Jurkat, Clone E6-1 (cell line): ENCODE results near the gene PRMT7.
A peak's percentile ranks its signal among the peaks of the same experiment; 100 is the strongest.

ENCODE experiments used
- DNase-seq: peaks from one replicate; pipeline ENCODE4 v3.0.0-alpha.2; 2011; ENCODE audit warnings: low read depth, low spot score
- H3K4me3 ChIP-seq: 2 replicates; pipeline ENCODE4 v1.5.1; 2011; ENCODE audit warnings: mild to moderate bottlenecking, low read length, control low read depth, moderate library complexity

Gene PRMT7

DNA sequence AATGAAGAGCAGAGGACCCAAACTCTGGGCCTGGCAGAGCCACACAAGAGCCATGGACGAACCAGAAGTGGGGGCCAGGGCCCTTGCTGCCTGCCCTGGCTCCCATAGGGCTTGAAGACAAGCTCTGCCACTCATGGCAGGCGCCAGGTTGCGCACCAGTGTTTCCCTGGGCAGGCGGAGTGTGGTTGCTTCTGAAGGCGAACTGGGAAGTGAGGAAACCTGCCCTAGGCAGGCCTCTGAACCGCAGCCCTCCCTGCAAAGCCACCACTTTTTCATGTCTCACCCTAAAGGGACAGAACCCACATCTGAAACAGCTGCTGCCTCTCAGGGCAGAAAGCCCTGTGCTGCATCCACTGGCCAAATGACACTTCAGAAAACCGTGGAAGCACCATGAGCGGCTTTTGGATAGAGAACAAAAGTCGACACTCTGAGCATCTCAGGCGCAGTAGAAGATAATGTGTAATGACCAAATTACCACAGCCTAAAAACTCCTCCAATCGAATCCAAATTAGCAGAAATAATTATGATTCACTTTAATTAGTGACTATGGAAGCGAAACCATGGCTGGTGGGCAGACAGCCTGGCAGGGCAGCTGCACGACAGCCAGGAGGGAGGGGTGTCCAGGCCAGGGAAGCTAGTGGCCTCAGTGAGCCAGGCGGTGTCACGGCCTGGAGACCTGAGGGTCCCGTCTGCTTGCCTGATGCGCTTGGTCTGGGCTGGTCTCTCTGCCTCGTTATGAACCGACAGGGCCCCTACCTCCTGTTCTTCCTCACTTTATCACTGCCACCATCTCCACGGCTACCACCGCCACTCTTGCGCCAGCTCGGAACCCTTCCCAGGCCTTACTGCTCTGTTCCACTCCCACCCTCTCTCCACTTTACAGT, 59.1 kb downstream of the PRMT7 start:
- no peak overlapping the region for H3K4me3 ChIP-seq
- peak; percentile 81 for DNase-seq

DNA sequence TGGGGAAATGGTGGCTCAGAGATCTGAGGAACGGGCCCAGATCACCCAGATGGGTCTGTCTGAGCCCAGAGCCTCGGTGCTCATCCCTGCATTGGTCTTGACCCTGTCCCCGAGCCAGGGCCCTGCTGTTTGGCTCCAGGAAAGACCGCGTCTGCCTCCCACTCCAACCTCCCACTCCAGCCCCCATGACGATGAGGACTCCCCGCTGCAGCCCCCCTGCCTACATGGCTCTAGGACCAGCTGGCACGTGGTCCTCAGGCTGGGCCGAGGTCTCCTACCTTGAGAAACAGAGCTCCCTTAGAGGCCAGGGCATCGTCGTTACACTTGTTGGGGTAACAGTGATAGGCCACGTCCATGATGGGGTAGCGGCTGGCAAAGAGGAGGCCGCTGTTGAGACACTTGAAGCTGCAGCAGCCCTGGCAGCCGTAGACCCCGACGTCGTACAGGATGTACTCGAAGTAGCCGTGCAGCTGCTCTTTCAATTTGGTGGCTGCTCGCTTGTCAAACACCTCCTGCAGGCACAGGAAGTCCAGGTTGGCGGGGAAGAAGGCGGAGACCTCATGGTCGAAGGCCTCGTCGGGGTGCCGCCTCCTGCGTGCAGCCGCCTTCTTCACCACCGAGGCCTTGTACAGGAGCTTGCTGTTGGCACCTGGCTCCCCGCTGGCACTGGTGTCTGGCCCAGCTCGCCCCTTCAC, 59.9 kb downstream of the PRMT7 start:
- DNase-seq, result peak; percentile 51
- no peak overlapping the region for H3K4me3 ChIP-seq

DNA sequence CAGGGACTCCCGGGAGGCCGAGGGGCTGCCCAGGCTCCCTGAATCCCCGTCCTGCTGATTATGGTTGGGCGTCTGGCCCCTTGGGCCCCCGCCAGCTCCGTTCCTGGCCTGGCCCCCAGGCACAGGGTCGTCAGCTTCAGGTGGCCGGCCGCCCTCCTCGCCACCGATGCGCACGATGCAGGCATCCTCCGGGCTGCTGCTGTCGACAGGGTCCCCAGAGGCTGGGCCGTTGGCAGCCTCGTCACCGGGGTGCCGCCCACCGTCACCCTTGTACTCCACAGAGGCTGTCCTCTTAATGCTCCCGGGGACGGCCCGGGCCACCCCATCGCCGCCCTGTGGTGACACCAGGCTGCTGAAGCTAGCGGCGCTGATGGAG, 60.4 kb downstream of the PRMT7 start:
- DNase-seq, result no peak
- H3K4me3 ChIP-seq, result no peak overlapping the region

DNA sequence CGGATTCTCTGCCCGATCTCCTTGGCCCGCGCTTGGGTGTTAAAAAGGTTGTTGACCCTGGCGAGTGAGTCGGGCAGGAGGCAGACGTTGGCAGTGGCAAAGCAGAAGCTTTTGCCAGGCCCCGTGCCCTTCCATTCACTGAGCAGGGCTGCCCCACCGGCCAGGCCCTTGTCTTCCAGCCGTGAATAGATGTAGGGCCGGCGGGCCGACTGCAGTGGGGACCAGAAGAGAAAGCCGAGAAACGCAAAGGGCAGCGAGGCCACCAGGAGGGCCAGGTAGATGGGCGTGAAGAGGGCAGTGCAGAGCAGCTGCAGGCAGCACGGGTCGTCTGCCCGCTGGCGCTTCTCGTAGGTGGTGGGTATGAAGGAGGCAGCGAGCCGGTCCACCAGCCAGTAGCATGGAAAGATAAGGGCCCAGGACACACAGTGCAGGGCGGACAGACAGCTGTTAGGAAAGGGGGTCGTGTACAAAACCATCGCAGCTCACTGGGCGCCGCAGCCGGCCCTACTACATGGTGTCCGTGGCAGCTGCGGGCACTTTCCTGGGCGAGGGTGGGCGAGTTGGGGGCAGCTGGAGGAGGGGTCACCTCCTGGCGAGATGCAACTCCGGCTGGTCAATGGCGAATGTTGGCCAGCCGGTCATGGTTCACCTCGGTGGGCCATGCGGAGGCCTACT, 61.0 kb downstream of the PRMT7 start:
- no peak for DNase-seq
- H3K4me3 ChIP-seq, result no peak overlapping the region

DNA sequence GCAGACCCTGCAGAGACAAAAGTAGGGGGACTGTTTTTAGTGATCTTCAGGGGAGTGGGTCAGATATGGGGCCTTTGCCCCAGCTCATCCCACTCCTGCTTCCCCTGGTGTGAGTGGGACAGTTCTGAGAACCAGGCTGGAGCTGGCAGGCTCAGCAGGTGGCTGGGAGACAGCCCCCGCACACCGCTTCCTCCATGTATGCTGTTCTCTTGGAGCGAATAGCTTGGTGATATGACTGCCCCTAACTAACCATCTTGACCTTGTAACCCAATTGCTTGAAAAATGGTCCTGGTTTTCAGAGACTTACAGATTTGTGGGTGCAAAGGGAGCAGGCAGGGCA, 61.5 kb downstream of the PRMT7 start:
- no peak overlapping the region for H3K4me3 ChIP-seq
- DNase-seq, result no peak

DNA sequence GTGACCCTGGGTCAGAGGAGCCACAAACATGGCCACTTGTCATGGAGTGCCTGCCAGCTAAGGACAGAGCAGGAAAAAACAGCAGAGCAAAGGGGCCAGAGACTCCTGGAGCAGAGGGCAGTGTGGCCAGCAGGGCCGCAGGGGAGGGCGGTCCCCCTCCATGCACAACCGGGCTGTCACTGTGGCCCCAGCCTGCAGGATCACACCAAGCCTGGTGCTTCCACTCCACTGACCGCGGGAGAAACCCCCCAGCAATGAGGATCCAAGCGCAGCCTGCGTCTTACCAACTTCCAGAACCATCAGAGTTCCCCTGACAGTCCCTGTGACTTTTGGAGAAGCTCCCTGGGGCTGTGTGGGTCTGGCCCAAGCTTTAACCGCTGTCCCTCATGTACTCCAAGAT, 62.0 kb downstream of the PRMT7 start:
- DNase-seq, result no peak
- H3K4me3 ChIP-seq, result no peak overlapping the region

DNA sequence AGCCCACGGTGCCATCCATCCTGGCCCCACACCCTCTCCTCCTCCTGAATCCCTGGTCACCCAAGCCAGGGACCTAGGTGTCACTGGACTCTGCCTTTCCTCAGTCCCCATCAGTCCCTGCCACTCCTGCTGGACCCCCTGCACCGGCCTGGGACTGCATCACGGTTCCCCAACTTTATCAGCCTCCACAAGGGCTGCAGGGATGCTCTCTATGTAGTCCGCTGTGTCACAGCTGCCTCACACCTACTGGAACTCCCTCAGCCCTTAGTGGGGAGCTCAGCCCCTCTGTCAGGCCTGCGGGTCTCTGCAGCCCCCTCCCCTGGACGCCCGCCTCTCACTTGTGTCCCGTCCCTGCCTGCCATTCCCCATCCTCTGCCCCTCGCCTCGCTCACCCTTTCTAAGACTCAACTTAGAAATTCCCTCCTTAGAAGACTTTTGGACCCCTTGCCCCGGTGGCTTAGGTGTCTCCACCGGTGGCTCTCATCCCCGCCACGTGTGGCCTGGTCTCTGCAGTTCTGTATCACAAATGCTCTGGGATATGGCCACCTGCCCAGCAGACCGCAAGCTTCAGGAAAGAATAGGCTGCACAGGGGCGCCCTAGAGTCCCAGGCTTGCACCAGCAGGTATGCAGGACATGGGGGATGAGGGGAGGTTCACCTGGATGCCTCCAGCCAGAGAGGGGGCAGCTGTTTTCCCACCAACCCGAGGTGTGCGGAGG, 62.9 kb downstream of the PRMT7 start:
- H3K4me3 ChIP-seq, result no peak overlapping the region
- no peak for DNase-seq

DNA sequence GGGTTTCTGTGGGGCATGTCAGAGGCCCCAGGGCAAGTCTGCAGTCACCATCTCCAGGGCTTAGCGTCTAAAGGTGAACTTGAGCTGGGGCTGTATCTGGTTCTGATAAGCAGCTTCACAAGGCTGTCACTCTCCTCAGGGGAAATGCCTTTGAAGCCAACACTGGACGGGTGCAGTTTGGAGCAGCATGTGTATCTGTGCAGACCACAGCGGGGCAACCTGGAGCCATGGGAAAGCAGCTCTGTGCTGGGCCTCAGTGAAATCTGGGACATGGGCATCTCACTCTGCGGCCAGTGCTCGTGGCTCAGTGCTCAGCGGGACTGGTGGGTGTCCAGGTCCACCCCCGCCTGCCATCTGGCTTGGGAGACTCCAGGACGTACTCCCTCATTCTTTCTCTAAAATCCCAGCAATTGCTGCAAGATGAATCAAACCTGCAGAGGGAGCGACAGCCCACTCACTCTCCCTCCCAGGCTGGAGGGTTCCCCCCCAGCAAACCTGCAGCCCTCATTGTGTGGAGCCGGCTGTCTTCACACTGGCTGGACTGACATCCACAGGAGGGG, 63.5 kb downstream of the PRMT7 start:
- no peak for DNase-seq
- no peak overlapping the region for H3K4me3 ChIP-seq

DNA sequence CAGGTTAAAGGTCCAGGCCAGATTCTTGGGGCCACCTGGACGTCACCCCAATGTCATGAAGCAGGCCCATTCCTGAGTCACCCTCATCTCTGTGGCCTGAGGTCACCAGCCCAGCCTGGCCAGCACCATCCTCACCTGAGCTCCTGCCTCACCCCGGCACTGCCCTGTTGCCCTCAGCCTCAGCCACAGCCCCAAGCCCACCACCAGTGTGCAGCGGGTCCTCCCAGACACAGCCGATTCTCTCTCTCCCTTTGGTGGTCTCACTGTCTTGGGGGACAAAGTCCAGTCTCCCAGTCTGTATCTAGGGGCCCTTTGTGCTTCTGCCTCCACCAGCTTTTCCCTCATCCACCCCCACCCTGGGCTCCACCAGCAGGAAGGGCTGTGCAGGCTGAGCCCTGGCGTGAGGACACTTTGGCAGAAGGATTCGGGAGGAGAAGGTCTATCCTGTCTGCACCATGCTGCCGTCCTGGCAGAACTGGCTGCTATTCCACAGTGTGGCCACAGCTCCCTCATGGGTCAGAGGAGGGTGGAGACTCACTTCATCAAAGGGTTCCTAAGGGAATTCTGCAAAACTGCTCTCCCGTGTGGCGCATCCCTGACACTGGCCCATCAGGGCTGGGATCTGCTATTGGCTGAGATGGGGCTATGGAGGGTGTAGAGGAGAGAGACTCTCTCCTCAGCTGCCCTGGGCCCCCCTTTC, 64.3 kb downstream of the PRMT7 start:
- no peak overlapping the region for H3K4me3 ChIP-seq
- DNase-seq, result no peak

DNA sequence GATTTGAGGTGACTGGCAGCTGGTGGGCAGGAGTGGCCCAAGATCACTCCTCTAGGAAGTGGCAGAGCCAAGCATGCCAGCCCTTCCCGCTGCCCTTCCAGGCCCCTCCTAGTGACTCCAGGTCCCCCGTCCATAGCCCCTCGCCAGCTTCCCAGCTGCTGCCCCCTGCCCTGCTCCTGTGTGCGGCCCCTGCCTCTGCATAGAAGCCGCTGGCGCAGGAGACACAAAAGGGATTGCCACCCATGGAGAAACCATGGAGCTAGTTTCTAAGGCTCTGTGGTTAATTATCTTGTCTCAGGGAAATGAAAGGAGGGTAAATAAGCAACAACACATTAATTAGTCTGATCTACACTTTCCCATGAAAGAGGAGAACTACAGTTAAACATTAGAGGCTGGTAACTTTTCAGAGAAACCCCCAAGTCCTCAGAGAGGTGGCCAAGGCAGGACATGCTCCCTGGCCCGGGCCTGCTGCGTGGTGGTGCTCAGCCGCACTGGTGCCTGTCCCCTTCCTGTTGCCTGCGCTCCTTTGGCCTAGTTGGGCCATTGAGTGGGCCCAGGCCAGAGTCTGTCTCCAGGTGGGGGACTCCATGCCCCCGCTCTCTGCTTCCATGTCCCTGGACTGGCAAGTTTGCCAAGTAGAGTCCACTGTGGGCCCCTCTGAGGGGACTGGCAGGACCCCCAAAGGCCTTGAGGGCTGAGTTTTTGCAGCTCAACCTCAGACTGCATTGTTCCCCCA, 65.2 kb downstream of the PRMT7 start:
- no peak overlapping the region for H3K4me3 ChIP-seq

DNA sequence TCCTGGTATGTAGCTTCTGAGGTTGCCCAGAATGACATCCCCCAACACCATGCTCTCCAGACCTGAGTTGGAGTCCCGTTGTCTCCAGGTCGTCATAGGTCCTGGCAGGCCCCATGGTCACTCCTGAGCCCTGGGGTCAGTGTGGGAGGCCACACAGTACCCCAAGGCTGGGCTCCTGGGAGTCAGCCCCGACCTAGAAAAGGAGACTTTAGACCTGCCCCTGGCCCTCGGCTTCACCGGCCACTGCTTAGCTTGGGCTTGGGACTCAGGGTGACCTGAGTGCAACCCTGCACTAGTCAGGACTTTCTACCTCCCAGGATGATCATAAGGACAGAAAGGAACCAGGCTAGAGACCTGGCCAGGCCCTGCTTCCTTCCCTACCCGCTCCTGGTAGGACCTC, 65.8 kb downstream of the PRMT7 start:
- DNase-seq, result no peak
- H3K4me3 ChIP-seq, result no peak overlapping the region

More for the DNA sequence above, 65.2 kb downstream of the PRMT7 start:
- DNase-seq, result no peak

DNA sequence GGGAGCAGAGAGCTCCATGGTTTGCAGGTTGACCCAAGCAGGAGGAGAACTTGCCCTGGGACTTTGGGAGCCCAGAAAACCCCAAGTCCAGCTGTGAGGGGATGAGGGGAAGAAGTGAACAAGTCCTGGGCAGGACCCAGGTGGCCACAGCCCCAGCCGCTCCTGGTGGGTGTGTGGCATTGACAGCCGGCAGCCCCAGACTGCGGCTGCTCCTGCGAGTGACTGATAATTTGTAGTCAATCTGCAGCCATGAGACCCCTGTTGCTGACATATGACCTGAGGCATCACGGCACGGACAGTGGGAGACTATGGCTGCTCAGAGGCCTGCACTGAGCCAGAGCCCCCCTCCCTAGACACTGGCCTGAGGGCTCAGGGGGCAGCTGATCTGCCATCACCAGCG, 66.4 kb downstream of the PRMT7 start:
- H3K4me3 ChIP-seq, result no peak overlapping the region
- no peak for DNase-seq

DNA sequence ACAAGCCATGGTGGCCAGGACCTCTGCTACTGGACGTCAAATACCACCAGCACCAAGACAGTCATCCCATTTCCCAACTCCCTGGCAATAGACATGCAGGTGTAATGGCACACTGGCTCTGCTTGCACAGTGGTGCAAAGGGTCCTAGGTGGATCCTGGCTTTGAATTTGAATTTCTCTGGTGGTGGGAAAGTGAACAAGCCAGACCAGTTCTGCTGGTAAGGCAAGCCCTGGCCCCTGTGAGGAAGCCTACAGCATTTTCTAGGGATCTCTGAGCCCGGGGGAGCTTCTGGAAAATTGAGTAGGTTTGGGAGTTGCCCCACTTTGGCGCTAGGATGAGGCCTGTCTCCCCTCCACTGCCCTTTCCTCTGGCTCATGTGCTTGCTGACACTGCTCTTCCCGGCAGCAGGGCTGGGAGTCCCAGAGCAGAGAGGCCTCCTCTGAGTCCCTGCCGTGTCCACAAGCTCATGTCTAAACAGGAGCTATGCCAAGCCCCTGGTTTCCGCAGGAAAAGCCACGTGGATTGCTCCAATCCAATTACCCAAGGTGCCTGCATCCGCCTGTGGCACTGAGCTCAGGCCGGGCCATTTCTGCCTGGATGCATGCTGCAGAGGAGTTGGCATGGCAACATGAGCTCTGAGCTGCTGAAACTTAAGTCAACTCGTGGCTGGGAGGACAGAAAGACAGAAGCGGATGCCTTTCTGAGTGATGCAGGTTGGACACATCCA, 67.0 kb downstream of the PRMT7 start:
- H3K4me3 ChIP-seq, result no peak overlapping the region
- DNase-seq, result no peak

DNA sequence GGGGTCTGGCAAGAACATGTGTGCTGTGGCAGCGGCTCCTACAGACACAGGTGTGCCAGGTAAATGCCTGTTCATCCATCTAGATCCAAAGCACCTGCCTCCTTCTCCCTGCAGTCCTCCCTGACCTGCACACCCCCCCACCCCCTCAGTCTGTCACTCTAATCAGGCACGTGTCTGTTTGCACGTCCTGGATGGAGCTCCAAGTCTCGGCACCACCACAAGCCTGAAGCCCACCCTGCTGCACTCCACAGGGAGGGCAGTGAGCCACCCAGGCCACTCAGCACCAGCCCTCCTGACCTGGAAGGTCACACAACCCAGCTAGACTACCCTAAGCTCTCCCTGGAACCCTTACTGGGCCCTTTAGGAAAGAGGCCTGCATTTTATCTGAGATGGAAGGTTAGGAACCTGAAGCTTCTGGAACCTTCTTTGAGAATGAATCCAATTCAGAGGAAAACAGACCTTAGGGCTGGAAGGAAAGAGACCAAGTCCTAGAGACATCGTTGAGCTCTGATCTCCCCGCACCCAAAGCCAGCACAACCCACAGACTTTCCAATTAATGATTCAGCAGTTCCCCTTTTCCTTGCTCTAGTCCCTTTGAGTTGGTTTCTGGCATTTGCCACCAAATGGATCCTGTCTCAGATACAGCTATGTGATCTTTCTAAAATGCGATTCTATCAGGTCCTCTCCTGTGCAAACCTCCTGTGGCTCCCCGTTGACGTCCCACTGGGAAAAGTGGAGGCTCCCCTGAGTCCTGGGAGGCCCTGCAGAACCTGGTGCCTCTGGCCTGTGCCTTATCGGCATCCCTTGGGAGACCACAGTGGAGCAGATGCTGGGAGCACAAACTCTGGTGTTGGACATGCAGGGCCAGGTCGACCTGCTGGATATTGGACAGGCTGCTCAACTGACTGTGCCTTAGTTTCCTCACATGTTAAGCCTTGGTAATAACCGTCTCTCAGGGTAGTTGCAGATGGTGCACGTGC, 67.9 kb downstream of the PRMT7 start:
- DNase-seq, result no peak

DNA sequence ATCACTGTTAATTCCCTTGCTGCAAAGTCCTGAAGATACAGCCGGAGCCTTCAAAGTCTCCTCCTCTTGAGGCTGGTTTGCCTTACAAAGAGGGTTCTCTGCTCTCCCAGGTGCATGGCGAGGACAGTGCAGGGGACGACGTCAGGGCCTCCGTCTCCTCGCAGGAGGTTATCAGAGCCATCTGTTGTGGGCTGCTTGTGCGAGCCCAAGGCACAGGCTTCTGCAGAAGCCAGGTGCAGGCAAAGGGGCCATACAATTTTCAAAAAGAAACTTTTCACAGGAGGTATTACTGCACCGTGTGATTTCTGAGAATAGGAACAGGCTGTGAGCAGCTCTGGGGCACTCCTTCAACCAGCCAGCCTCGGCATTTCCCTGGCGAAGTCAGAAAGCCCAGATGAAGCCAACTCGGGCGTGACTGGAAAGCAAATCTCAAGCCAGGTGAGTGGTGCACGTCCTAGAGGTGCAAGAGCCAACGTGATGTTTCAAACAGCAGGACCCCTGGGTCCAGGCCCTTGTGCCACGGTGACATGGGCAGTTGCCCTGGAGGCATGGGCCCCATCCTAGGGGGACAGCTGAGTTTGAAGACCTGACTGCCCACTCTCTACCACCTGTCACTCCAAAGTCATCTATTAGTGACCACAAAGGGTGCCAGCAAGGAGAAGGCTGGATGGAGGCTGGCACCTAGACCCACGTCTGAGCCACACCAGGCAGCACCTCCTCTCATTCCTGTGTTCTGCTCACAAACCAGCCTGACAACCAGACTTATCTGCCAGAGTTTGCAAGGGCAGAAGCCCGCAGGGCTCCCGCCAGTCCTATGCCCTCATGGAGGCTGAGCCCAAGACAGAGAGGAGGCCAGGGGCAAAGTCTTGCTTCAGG, 68.9 kb downstream of the PRMT7 start:
- no peak overlapping the region for H3K4me3 ChIP-seq
- DNase-seq, result peak; percentile 95

More for the DNA sequence above, 67.9 kb downstream of the PRMT7 start:
- no peak overlapping the region for H3K4me3 ChIP-seq

DNA sequence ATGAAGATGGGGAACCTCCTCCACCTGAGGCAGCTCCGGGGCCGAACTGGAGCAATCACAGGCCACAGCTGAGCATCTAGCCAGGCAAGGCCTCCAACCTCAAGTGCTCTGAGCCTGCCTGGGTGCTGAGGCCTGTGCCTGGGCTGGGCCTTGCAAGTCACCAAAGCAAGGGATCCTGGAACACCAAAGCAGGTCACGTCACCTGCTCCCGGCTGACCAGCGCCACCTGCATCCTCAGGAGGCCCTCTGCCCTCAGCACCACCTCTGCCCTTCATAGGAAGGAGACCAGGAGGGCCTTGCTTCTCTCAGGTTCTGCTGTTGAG, 69.5 kb downstream of the PRMT7 start:
- no peak overlapping the region for H3K4me3 ChIP-seq
- DNase-seq, result no peak
